Activated T-helper 2 cell treated with anti-CD3 and anti-CD28 coated beads, Interferon-gamma antibody, Interleukin-2, Interleukin-4, amounts not matched to agents 10 μg/mL and 5 μg/mL and 100 μg/mL, durations not matched to agents 14 hours and 24 hours and 36 hours (primary cell): ENCODE results near the gene CHD6. TPM values are rescaled to one million over a fixed set of nuclear protein-coding genes. Genes with fewer than 3 reads are reported as not detected.

Source experiments
- DNase-seq: peaks from one replicate; pipeline ENCODE4 v3.0.0; 2021; ENCODE audit warnings: low spot score
- H3K27ac Mint-ChIP-seq: one replicate; pipeline ENCODE4 v1.8.0; 2021; ENCODE audit warnings: mixed read lengths
- H3K27me3 Mint-ChIP-seq: one replicate; pipeline ENCODE4 v1.8.0; 2021; ENCODE audit warnings: low read depth, mixed read lengths
- H3K36me3 Mint-ChIP-seq: one replicate; pipeline ENCODE4 v1.8.0; 2021; ENCODE audit warnings: low read depth, mixed read lengths
- H3K4me1 Mint-ChIP-seq: one replicate; pipeline ENCODE4 v1.8.0; 2021; ENCODE audit warnings: low read depth, mixed read lengths
- H3K4me3 Mint-ChIP-seq: one replicate; pipeline ENCODE4 v1.8.0; 2021; ENCODE audit warnings: low read depth, mild to moderate bottlenecking, moderate library complexity, mixed read lengths
- H3K9me3 Mint-ChIP-seq: one replicate; pipeline ENCODE4 v1.8.0; 2021; ENCODE audit warnings: mixed read lengths
- intact Hi-C: fragments of 100-400 bp; cut with micrococcal nuclease; formaldehyde crosslinking; loops from one replicate; pipeline ENCODE4 v1.15.1; 2023
- total RNA-seq: library from RNA; stranded (reverse); gene quantifications from 2 replicates; pipeline ENCODE4 v1.2.3, GENCODE V29; 2022

The CHD6 gene
- total RNA-seq, 1 donor from 2014 or later = 32.7 TPM

DNA sequence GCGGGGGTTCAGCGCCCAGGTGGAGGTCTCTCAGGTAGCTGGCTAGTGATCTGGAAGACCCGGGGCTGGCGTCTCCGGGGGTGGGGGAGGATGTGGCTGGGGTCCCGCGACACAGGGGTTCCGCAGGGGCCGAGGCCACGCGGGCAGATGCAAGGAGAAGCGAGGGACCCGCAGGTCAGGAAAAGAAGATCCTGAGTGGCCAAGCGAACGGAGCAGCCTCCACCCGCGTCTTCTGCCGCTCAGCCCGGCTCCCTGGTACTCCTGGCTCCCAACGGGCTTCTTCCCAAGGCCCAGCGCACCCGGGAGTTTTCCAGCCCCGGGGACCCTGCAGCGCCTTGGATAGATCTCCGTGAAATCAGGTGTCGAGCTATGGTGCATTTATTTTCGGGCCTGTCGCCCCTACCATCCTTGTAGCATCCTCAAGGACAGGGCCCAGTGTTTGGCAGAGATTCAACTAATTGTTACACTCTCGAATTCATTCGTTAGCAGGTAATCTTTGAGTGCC lies 682 bp upstream of the CHD6 start:
- no peaks in the 10 kb centered on the region for H3K9me3 Mint-ChIP-seq
- intact Hi-C loops = loop anchor here (1.0 to 5.0 kb wide), 3 partner anchors 74 to 182 kb away; no protein-coding TSS in a partner anchor
- peaks cover 5% of the 10 kb centered on the region for H3K36me3 Mint-ChIP-seq
- peaks cover 15% of the 10 kb centered on the region for H3K27me3 Mint-ChIP-seq
- peaks cover 35% of the 10 kb centered on the region for H3K4me1 Mint-ChIP-seq
- no peak for DNase-seq
- H3K4me3 Mint-ChIP-seq = peak overlapping the region; percentile 73
- H3K27ac Mint-ChIP-seq = no peak overlapping the region

DNA sequence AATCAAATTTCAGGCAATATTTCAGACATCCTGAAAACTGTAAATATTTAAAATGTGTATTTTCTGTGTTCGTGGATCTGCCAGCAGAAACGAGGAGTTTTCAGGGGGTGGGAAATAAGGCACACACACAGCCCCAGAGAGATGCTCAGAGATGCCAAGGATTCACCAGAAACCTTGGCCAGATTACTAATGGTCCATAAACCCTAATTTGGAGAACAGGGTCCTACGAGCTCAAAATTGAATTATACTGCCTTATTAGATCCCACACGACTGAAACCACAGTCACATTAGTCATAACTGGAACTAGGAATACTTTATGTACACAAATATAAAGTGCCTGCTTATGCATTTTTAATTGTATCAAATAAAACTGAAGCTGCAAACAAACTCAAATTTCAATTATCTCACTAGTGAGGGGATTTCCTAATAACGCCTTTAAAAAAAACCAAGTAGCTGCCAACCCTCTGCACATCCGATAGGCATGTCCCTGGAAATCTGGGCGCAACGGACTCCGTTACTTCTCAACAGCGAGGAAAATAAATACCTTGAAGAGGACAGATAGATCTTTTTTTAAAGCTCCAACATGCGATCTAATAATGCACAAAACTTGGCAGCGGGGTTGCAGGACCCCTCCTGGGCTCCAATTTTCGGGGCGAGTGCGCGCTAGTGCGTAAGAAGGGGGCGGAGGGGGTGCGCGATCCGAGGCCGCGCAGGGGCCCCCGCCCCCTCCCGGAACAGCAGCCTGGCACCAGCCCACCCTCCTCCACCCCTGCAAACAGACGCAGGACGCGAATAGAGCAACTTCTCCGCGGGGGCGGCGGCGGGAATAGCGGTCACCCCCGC lies 897 bp downstream of the CHD6 start:
- Mint-ChIP-seq H3K4me3 (peak overlapping the region; percentile 89), H3K27ac (peak overlapping the region; percentile 80), H3K27me3 (peaks cover 11% of the 10 kb centered on the region), H3K4me1 (peaks cover 35% of the 10 kb centered on the region), H3K9me3 (no peaks in the 10 kb centered on the region), H3K36me3 (peaks cover 5% of the 10 kb centered on the region)
- intact Hi-C loops = loop anchor here (5.0 kb wide), 2 partner anchors 140 to 180 kb away; no protein-coding TSS in a partner anchor
- DNase-seq = peak; percentile 30

DNA sequence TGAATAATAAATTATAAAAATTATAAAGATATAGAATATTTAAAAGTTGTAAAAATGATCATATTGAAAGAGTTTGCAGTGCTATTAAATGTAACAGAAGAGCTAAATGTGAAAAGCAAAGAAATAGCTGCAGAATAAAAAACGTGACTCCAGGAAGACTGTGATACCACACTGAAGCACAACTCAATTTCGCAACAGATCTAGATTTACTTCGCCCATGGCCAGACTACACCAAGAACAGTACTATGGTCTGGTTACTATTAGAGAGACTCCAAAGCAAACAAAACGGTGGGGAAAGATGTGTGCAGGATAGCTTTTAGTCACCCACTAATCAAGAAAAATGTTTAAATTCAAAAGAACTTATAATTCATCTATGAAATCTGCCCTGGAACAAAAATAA lies 1.9 kb downstream of the CHD6 start:
- peaks cover 5% of the 10 kb centered on the region for H3K36me3 Mint-ChIP-seq
- no peak for DNase-seq
- no peak overlapping the region for H3K27ac Mint-ChIP-seq
- intact Hi-C loops = loop anchor here (5.0 kb wide), 2 partner anchors 139 to 179 kb away; no protein-coding TSS in a partner anchor
- H3K27me3 Mint-ChIP-seq = peaks cover 6% of the 10 kb centered on the region
- no peak overlapping the region for H3K4me3 Mint-ChIP-seq
- no peaks in the 10 kb centered on the region for H3K9me3 Mint-ChIP-seq
- peaks cover 35% of the 10 kb centered on the region for H3K4me1 Mint-ChIP-seq

DNA sequence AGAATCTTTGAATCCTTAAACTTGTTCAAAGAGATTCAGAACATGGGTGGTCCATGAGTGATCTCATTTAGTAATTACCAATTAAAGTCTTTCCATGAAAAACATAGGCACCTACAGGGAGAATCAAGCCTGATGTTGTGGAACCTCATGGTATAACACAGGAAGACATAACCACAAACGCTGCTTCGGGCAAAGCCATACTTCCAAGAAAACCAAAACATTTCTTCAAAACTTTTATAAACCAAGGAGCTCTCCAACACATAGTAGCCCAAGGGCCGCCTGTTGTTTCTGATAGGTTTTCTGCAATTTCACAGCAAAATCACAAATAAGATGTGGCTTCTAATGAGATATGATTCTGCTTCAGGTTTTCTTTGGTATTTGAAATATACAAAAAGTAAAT lies 2.5 kb downstream of the CHD6 start:
- Mint-ChIP-seq H3K9me3 (no peaks in the 10 kb centered on the region), H3K4me1 (peaks cover 35% of the 10 kb centered on the region), H3K4me3 (no peak overlapping the region), H3K27me3 (peaks cover 6% of the 10 kb centered on the region), H3K36me3 (peaks cover 5% of the 10 kb centered on the region), H3K27ac (no peak overlapping the region)
- intact Hi-C loops = loop anchor here (5.0 kb wide), 2 partner anchors 138 to 178 kb away; no protein-coding TSS in a partner anchor
- DNase-seq = no peak

DNA sequence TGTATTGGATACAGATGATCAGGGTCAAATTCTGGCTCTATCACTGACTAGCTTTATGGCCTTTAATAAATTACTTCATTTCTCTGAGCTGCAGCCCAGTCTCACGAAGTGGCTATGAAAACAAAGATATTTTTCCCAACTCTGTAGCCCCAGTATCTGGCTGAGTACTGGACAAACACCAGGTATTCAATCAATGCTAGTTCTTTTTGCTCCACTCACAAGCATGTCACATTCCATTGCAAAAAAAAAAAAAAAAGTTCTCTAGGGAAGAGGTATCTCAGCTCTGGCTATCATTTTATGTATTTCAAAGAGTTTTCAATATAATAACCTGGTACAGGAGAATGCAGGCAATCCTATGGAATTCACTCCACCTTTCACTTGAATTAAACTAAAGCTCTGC lies 3.1 kb downstream of the CHD6 start:
- Mint-ChIP-seq H3K4me3 (no peak overlapping the region), H3K27ac (no peak overlapping the region)
- intact Hi-C loops = loop anchor here (5.0 kb wide), 2 partner anchors 138 to 178 kb away; no protein-coding TSS in a partner anchor

DNA sequence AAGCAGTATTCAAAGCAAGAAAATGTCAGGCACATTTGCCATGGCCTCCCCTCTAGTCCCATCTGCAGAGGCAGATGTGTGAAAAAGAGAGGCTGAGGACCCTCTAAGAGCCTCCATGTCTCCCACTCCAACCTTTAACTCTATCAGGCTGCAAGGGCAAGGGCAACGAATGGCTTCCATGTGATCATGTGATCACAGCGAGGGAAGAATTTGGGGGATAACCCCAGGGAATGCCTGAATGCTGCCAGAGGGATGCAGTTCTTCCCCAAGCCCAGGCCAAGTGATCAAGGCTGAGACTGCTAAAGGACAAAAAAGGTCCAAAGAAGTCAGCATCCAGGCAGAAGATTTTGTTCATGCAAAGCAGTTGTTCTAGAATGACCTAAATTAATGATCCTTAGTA lies 4.9 kb downstream of the CHD6 start:
- H3K27me3 Mint-ChIP-seq = no peaks in the 10 kb centered on the region
- H3K27ac Mint-ChIP-seq = no peak overlapping the region
- H3K4me3 Mint-ChIP-seq = no peak overlapping the region
- intact Hi-C loops = no loop called here
- peaks cover 40% of the 10 kb centered on the region for H3K4me1 Mint-ChIP-seq
- peaks cover 5% of the 10 kb centered on the region for H3K36me3 Mint-ChIP-seq
- no peak for DNase-seq
- H3K9me3 Mint-ChIP-seq = no peaks in the 10 kb centered on the region

More for the DNA sequence above, 3.1 kb downstream of the CHD6 start:
- DNase-seq = no peak
- H3K36me3 Mint-ChIP-seq = peaks cover 5% of the 10 kb centered on the region
- H3K4me1 Mint-ChIP-seq = peaks cover 36% of the 10 kb centered on the region
- peaks cover 6% of the 10 kb centered on the region for H3K27me3 Mint-ChIP-seq
- no peaks in the 10 kb centered on the region for H3K9me3 Mint-ChIP-seq

DNA sequence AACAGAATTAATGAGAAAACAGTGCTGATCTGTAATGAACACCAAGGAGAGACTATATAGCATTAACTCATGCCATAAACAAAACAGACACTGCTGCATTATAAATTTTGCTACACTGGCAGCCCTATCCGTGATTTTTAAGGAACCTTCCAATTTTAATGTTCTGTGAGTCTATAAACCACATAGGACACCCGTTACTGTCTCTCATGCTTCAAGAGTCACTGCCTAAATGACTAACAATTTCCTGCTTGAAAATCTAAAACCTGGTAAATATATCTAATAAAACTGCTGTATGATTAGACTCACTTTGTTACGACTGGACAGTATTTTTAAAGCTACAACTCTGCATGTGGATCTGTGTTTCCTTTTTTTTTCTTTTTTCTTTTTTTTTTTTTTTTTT lies 8.7 kb downstream of the CHD6 start:
- Mint-ChIP-seq H3K4me3 (no peak overlapping the region), H3K9me3 (no peaks in the 10 kb centered on the region), H3K27me3 (no peaks in the 10 kb centered on the region), H3K36me3 (no peaks in the 10 kb centered on the region), H3K4me1 (peaks cover 24% of the 10 kb centered on the region), H3K27ac (no peak overlapping the region)
- no peak for DNase-seq
- intact Hi-C loops = no loop called here

DNA sequence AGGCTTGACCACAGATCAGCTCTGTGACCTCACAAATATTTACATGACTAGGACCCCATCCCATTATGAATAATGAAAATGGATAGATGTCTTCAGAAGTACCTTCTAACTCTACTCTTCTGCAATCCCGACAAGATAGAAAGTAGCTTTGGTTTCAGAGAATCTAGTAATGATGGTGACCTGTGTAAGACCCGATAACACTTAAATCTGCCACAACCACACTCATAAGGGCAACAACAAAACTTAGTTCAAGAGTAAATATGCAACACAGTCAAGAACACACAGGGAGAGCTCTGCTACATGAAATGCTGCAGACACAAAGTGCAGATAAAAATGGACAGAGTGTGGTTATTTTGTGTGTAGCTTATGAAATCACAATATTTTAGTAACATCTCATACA lies 9.6 kb downstream of the CHD6 start:
- peaks cover 20% of the 10 kb centered on the region for H3K4me1 Mint-ChIP-seq
- H3K4me3 Mint-ChIP-seq = no peak overlapping the region
- no peaks in the 10 kb centered on the region for H3K27me3 Mint-ChIP-seq
- H3K27ac Mint-ChIP-seq = no peak overlapping the region
- no peaks in the 10 kb centered on the region for H3K36me3 Mint-ChIP-seq
- intact Hi-C loops = no loop called here
- H3K9me3 Mint-ChIP-seq = no peaks in the 10 kb centered on the region
- DNase-seq = no peak

DNA sequence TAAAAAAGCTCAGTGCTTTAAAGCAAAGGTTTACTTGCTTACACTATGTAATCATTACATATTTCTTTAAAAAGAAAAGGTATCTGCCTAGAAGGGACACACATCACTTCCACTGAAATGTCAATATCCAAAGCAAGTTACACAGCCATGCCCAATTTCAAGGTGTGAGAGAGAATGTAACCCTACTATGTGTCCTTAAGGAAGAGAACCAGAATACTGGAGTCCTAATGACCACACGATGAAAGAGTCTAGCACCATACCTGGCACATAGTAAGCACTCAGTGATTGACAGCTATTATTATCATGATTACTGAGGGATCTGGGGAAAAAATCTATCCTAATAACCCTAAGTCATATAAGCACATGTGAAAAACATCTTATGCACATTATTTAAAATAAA lies 10.4 kb downstream of the CHD6 start:
- Mint-ChIP-seq H3K4me1 (peaks cover 20% of the 10 kb centered on the region), H3K9me3 (no peaks in the 10 kb centered on the region), H3K27me3 (no peaks in the 10 kb centered on the region), H3K4me3 (no peak overlapping the region), H3K27ac (no peak overlapping the region), H3K36me3 (no peaks in the 10 kb centered on the region)
- DNase-seq = no peak
- intact Hi-C loops = no loop called here

DNA sequence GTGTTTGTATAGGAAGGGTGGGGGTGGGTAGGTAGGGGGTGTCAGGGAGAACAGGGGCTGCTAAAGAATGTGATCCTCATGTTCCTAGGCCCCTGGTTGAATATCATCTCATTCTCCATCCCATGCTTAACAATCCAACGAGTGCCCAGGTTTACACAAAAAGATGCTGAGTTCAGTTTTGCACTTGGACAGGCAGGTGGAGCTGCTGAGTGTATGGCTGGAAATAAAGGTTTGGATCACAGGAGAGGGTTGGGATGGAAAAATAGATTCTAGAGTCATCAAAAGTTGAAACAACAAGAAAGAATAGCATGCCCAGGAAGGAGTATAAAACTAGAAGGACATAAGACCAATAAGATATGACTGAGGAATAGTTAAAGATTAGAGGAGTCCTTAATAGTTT lies 14.2 kb downstream of the CHD6 start:
- Mint-ChIP-seq H3K4me3 (no peak overlapping the region), H3K27ac (no peak overlapping the region), H3K27me3 (no peaks in the 10 kb centered on the region), H3K9me3 (peaks cover 34% of the 10 kb centered on the region), H3K4me1 (peaks cover 13% of the 10 kb centered on the region), H3K36me3 (peaks cover 24% of the 10 kb centered on the region)
- DNase-seq = no peak
- intact Hi-C loops = no loop called here

DNA sequence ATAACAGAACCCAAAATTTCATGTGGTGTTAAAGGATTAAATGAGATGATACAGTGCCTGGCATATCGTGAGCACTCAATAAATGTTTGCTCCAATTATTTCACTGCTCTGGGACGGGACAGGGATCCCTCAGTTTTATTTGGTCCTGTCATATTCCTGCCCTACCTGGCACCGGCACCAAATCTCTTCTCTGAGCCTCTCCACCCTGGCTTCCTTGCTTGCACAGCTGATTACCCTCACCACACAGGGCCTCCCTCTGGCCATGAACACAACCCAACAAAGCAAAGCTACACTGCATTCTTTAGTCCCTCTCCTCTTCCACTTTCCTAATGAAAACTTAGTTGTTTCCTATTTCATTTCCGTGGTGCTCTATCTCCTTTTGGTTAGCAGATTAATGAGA lies 16.4 kb downstream of the CHD6 start:
- Mint-ChIP-seq H3K27ac (no peak overlapping the region), H3K4me1 (peaks cover 2% of the 10 kb centered on the region), H3K4me3 (no peak overlapping the region), H3K9me3 (peaks cover 56% of the 10 kb centered on the region), H3K27me3 (no peaks in the 10 kb centered on the region), H3K36me3 (peaks cover 34% of the 10 kb centered on the region)
- intact Hi-C loops = no loop called here
- DNase-seq = no peak

DNA sequence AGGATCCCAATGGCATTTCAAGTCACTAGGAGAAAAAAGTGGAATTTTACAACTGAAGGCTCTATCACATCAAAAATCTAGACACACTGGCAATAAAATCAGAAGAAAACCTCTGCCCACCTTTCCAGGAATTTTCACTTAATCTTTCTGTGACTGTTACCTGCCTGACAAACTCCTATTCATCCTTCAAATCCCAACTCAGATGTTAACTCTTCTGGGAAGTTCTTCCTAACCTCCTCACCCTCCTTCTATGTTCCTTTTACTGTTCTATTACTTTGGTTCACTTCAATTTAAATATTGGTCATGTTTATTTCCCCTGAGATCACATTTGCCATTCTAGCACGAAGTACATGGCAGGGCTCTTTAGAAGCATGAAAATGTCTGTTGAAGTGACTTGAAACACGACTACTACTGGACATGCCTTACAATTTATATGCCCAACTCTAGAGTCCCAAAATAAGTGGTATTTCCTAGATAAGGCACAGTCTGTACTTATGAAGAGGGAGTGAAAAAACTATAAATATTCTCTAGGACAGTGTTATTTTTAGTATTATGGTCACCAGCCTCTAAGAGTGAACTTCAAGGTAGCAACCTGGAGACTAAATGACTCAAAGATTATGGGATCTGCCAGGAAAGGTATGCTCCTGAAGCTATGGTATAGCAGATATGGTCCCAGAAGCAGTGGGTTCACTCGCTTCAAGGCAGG lies 17.1 kb downstream of the CHD6 start:
- H3K27me3 Mint-ChIP-seq = no peaks in the 10 kb centered on the region
- H3K27ac Mint-ChIP-seq = no peak overlapping the region
- intact Hi-C loops = no loop called here
- no peak overlapping the region for H3K4me3 Mint-ChIP-seq
- H3K9me3 Mint-ChIP-seq = peaks cover 63% of the 10 kb centered on the region
- peaks cover 39% of the 10 kb centered on the region for H3K36me3 Mint-ChIP-seq
- no peak for DNase-seq
- H3K4me1 Mint-ChIP-seq = no peaks in the 10 kb centered on the region

DNA sequence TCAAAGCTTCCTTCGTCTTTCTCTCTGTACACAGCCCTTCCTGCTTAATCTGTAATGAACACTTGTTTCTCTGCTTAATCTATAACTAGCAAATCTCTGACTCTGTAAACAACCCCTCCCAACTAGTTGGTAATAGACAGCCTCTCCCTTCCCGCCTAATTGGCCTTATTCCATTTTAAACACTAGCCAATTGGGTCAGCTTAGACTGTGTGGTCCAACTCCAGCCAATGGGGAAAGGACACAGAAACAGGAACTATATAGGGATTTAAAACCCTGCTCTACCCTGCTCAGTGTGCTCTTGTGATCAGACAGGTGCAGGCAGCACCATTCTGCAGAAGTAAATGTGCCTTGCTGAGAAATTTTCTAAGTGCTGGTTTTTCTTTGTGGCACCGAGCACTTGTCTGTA lies 18.5 kb downstream of the CHD6 start:
- Mint-ChIP-seq H3K9me3 (peaks cover 75% of the 10 kb centered on the region), H3K4me3 (no peak overlapping the region), H3K36me3 (peaks cover 50% of the 10 kb centered on the region), H3K4me1 (no peaks in the 10 kb centered on the region), H3K27ac (no peak overlapping the region), H3K27me3 (no peaks in the 10 kb centered on the region)
- DNase-seq = no peak
- intact Hi-C loops = no loop called here
